WTC11 (cell line): ENCODE data around the gene MAST4. TPM values are rescaled to one million over a fixed set of nuclear protein-coding genes. Genes with fewer than 3 reads are reported as not detected.

ENCODE experiments used
- ATAC-seq: fragments of 200-7000 bp; cut with Tn5 transposase; 2 replicates; pipeline ENCODE4 v1.10.0; 2021; ENCODE audit warnings: mild to moderate bottlenecking, moderate library complexity
- CTCF ChIA-PET: fragments of 300-600 bp; sonication (Branson Sonifier 250); formaldehyde crosslinking; loops from one replicate; lab custom pipeline; 2021; ENCODE audit warnings: antibody characterized with exemption; lab: Charles Lee
- POLR2A ChIA-PET: fragments of 350-600 bp; sonication (Branson Sonifier 250); formaldehyde crosslinking; loops from one replicate; lab custom pipeline; 2021; ENCODE audit warnings: antibody characterized with exemption; lab: Charles Lee
- DNase-seq: peaks from one replicate; pipeline ENCODE4 v3.0.0; 2021; ENCODE audit warnings: low spot score
- H3K27ac Mint-ChIP-seq: 2 replicates; pipeline ENCODE4 v1.8.0; 2021; ENCODE audit warnings: mixed read lengths
- H3K27me3 Mint-ChIP-seq: 2 replicates; pipeline ENCODE4 v1.8.0; 2021; ENCODE audit warnings: low read depth, mild to moderate bottlenecking, moderate library complexity, mixed read lengths
- H3K36me3 Mint-ChIP-seq: 2 replicates; pipeline ENCODE4 v1.8.0; 2021; ENCODE audit warnings: mixed read lengths
- H3K4me1 Mint-ChIP-seq: 2 replicates; pipeline ENCODE4 v1.8.0; 2022; ENCODE audit warnings: mixed read lengths
- H3K4me3 Mint-ChIP-seq: 2 replicates; pipeline ENCODE4 v1.8.0; 2021; ENCODE audit warnings: mild to moderate bottlenecking, moderate library complexity, mixed read lengths
- H3K9me3 Mint-ChIP-seq: 2 replicates; pipeline ENCODE4 v1.8.0; 2021; ENCODE audit warnings: mixed read lengths
- JAZF1 ChIP-seq: fragments of 250-450 bp; sonication (Bioruptor Pico); IDR thresholded peaks from 2 replicates; pipeline ENCODE4 v1.9.0; 2021; ENCODE audit warnings: moderate library complexity, mild to moderate bottlenecking, inconsistent platforms
- JUN ChIP-seq: sonication (generic); formaldehyde crosslinking; IDR thresholded peaks from 2 replicates; pipeline ENCODE4 v1.8.0; 2023; ENCODE audit warnings: mild to moderate bottlenecking, missing genetic modification reagents
- MYBL2 ChIP-seq: sonication (generic); formaldehyde crosslinking; IDR thresholded peaks from 2 replicates; pipeline ENCODE4 v1.8.1; 2023; ENCODE audit warnings: mild to moderate bottlenecking, moderate library complexity, missing genetic modification reagents
- NFYB ChIP-seq: sonication (generic); formaldehyde crosslinking; conservative IDR thresholded peaks from 2 replicates; pipeline ENCODE4 v1.8.0; 2022; ENCODE audit warnings: low read depth, missing genetic modification reagents
- NR3C1 ChIP-seq: sonication (generic); formaldehyde crosslinking; conservative IDR thresholded peaks from 2 replicates; pipeline ENCODE4 v1.8.1; 2023; ENCODE audit warnings: low read depth, mild to moderate bottlenecking, missing genetic modification reagents
- PRRX2 ChIP-seq: fragments of 250-450 bp; sonication (Bioruptor Pico); IDR thresholded peaks from 2 replicates; pipeline ENCODE4 v1.8.0; 2021; ENCODE audit warnings: mild to moderate bottlenecking
- TEAD1 ChIP-seq: sonication (generic); formaldehyde crosslinking; IDR thresholded peaks from 2 replicates; pipeline ENCODE4 v1.8.0; 2022; ENCODE audit warnings: mild to moderate bottlenecking, missing genetic modification reagents
- ZNF263 ChIP-seq: sonication (generic); formaldehyde crosslinking; IDR thresholded peaks from 2 replicates; pipeline ENCODE4 v1.8.1; 2022; ENCODE audit warnings: low read depth, mild to moderate bottlenecking, moderate library complexity, missing genetic modification reagents
- ZNF416 ChIP-seq: fragments of 250-450 bp; sonication (Bioruptor Pico); IDR thresholded peaks from 2 replicates; pipeline ENCODE4 v1.9.0; 2021; ENCODE audit warnings: mild to moderate bottlenecking, inconsistent platforms
- ZNF671 ChIP-seq: fragments of 250-450 bp; sonication (Bioruptor Pico); IDR thresholded peaks from 2 replicates; pipeline ENCODE4 v1.8.0; 2021; ENCODE audit warnings: mild to moderate bottlenecking
- total RNA-seq: library from RNA; stranded (reverse); gene quantifications from 3 replicates; pipeline ENCODE4 v1.2.3, GENCODE V29; 2021
- TF ChIP-seq, protein P1 (sequence below): sonication (generic); formaldehyde crosslinking; IDR thresholded peaks from 2 replicates; pipeline ENCODE4 v1.8.0; 2022; ENCODE audit warnings: missing genetic modification reagents
- TF ChIP-seq, protein P2 (sequence below): sonication (generic); formaldehyde crosslinking; IDR thresholded peaks from 2 replicates; pipeline ENCODE4 v1.8.0; 2022; ENCODE audit warnings: mild to moderate bottlenecking, missing genetic modification reagents
- TF ChIP-seq, protein P3 (sequence below): sonication (generic); formaldehyde crosslinking; conservative IDR thresholded peaks from 2 replicates; pipeline ENCODE4 v1.8.1; 2023; ENCODE audit warnings: mild to moderate bottlenecking, low read depth, missing genetic modification reagents, moderate library complexity
- TF ChIP-seq, protein P4 (sequence below): sonication (generic); formaldehyde crosslinking; conservative IDR thresholded peaks from 2 replicates; pipeline ENCODE4 v1.8.1; 2022; ENCODE audit warnings: mild to moderate bottlenecking, missing genetic modification reagents
- TF ChIP-seq, protein P5 (sequence below): fragments of 250-450 bp; sonication (Bioruptor Pico); IDR thresholded peaks from 2 replicates; pipeline ENCODE4 v1.9.0; 2021; ENCODE audit warnings: mild to moderate bottlenecking
- TF ChIP-seq, protein P6 (sequence below): sonication (generic); formaldehyde crosslinking; IDR thresholded peaks from 2 replicates; pipeline ENCODE4 v1.8.1; 2022; ENCODE audit warnings: missing genetic modification reagents, borderline replicate concordance

Gene MAST4
- total RNA-seq, 1 experiment from 2014 or later: 8.0 TPM

DNA sequence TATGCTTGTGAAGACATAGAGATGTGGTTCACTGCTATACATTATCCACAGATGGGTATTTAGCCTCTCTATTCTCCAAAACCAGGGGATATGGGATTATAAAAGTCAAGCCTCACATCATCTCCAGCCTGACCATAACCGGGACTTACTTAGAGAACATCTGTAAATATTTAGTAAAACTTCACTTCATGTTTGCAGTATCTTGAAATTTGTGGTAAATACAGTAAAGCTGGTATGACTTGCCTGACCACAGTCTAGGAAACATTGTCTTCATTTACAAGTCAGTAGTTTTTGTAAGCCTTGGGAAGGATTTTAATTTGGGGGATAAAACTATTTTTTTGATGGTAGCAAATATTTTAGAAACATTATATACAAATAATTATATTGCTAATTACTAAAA lies 64.2 kb downstream of the MAST4 start:
- ChIA-PET POLR2A (no interaction called here), CTCF (no interaction called here)
- H3K9me3 Mint-ChIP-seq: peaks cover 7% of the 10 kb centered on the region
- peaks cover 21% of the 10 kb centered on the region for H3K4me1 Mint-ChIP-seq
- no peak for ATAC-seq
- no peak for DNase-seq
- TF ChIP-seq, protein P1, sequence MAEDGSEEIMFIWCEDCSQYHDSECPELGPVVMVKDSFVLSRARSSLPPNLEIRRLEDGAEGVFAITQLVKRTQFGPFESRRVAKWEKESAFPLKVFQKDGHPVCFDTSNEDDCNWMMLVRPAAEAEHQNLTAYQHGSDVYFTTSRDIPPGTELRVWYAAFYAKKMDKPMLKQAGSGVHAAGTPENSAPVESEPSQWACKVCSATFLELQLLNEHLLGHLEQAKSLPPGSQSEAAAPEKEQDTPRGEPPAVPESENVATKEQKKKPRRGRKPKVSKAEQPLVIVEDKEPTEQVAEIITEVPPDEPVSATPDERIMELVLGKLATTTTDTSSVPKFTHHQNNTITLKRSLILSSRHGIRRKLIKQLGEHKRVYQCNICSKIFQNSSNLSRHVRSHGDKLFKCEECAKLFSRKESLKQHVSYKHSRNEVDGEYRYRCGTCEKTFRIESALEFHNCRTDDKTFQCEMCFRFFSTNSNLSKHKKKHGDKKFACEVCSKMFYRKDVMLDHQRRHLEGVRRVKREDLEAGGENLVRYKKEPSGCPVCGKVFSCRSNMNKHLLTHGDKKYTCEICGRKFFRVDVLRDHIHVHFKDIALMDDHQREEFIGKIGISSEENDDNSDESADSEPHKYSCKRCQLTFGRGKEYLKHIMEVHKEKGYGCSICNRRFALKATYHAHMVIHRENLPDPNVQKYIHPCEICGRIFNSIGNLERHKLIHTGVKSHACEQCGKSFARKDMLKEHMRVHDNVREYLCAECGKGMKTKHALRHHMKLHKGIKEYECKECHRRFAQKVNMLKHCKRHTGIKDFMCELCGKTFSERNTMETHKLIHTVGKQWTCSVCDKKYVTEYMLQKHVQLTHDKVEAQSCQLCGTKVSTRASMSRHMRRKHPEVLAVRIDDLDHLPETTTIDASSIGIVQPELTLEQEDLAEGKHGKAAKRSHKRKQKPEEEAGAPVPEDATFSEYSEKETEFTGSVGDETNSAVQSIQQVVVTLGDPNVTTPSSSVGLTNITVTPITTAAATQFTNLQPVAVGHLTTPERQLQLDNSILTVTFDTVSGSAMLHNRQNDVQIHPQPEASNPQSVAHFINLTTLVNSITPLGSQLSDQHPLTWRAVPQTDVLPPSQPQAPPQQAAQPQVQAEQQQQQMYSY (CRISPR knock-in tag): no peak
- TF ChIP-seq, protein P2, sequence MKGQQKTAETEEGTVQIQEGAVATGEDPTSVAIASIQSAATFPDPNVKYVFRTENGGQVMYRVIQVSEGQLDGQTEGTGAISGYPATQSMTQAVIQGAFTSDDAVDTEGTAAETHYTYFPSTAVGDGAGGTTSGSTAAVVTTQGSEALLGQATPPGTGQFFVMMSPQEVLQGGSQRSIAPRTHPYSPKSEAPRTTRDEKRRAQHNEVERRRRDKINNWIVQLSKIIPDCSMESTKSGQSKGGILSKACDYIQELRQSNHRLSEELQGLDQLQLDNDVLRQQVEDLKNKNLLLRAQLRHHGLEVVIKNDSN: no peak
- TF ChIP-seq ZNF416 (CRISPR knock-in tag) (no peak), NFYB (CRISPR knock-in tag) (no peak), TEAD1 (no peak), MYBL2 (no peak), JUN (CRISPR knock-in tag) (no peak), NR3C1 (CRISPR knock-in tag) (no peak), ZNF671 (CRISPR knock-in tag) (no peak), ZNF263 (CRISPR knock-in tag) (no peak), PRRX2 (CRISPR knock-in tag) (no peak), JAZF1 (CRISPR knock-in tag) (no peak)
- TF ChIP-seq, protein P3, sequence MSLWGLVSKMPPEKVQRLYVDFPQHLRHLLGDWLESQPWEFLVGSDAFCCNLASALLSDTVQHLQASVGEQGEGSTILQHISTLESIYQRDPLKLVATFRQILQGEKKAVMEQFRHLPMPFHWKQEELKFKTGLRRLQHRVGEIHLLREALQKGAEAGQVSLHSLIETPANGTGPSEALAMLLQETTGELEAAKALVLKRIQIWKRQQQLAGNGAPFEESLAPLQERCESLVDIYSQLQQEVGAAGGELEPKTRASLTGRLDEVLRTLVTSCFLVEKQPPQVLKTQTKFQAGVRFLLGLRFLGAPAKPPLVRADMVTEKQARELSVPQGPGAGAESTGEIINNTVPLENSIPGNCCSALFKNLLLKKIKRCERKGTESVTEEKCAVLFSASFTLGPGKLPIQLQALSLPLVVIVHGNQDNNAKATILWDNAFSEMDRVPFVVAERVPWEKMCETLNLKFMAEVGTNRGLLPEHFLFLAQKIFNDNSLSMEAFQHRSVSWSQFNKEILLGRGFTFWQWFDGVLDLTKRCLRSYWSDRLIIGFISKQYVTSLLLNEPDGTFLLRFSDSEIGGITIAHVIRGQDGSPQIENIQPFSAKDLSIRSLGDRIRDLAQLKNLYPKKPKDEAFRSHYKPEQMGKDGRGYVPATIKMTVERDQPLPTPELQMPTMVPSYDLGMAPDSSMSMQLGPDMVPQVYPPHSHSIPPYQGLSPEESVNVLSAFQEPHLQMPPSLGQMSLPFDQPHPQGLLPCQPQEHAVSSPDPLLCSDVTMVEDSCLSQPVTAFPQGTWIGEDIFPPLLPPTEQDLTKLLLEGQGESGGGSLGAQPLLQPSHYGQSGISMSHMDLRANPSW (CRISPR knock-in tag): no peak
- TF ChIP-seq, protein P4, sequence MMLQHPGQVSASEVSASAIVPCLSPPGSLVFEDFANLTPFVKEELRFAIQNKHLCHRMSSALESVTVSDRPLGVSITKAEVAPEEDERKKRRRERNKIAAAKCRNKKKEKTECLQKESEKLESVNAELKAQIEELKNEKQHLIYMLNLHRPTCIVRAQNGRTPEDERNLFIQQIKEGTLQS: no peak
- TF ChIP-seq, protein P5, sequence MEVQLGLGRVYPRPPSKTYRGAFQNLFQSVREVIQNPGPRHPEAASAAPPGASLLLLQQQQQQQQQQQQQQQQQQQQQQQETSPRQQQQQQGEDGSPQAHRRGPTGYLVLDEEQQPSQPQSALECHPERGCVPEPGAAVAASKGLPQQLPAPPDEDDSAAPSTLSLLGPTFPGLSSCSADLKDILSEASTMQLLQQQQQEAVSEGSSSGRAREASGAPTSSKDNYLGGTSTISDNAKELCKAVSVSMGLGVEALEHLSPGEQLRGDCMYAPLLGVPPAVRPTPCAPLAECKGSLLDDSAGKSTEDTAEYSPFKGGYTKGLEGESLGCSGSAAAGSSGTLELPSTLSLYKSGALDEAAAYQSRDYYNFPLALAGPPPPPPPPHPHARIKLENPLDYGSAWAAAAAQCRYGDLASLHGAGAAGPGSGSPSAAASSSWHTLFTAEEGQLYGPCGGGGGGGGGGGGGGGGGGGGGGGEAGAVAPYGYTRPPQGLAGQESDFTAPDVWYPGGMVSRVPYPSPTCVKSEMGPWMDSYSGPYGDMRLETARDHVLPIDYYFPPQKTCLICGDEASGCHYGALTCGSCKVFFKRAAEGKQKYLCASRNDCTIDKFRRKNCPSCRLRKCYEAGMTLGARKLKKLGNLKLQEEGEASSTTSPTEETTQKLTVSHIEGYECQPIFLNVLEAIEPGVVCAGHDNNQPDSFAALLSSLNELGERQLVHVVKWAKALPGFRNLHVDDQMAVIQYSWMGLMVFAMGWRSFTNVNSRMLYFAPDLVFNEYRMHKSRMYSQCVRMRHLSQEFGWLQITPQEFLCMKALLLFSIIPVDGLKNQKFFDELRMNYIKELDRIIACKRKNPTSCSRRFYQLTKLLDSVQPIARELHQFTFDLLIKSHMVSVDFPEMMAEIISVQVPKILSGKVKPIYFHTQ (CRISPR knock-in tag): no peak
- TF ChIP-seq, protein P6, sequence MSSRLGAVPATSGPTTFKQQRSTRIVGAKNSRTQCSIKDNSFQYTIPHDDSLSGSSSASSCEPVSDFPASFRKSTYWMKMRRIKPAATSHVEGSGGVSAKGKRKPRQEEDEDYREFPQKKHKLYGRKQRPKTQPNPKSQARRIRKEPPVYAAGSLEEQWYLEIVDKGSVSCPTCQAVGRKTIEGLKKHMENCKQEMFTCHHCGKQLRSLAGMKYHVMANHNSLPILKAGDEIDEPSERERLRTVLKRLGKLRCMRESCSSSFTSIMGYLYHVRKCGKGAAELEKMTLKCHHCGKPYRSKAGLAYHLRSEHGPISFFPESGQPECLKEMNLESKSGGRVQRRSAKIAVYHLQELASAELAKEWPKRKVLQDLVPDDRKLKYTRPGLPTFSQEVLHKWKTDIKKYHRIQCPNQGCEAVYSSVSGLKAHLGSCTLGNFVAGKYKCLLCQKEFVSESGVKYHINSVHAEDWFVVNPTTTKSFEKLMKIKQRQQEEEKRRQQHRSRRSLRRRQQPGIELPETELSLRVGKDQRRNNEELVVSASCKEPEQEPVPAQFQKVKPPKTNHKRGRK (CRISPR knock-in tag): no peak
- no peaks in the 10 kb centered on the region for H3K27me3 Mint-ChIP-seq
- H3K36me3 Mint-ChIP-seq: no peaks in the 10 kb centered on the region
- H3K27ac Mint-ChIP-seq: no peak overlapping the region
- no peak overlapping the region for H3K4me3 Mint-ChIP-seq
